Esophagus squamous epithelium (tissue), 4 donors: Measurements from ENCODE around the gene PRR14L.

Experiments
- CTCF ChIP-seq, 6 experiments: fragments of 450-650 bp in 4 of 6; fragments of 200-600 bp in 2 of 6; sonication (generic) in 2 of 6; IDR thresholded peaks; one replicate each; pipeline ENCODE4 v1.5.1; 2016 to 2019; ENCODE audit warnings: antibody characterized with exemption in 6 of 6, mild to moderate bottlenecking in 4 of 6, moderate library complexity in 4 of 6
- POLR2A ChIP-seq, 4 donors: fragments of 450-650 bp; IDR thresholded peaks; one replicate each; pipeline ENCODE4 v1.6.1; 2017; ENCODE audit warnings: antibody characterized with exemption in 4 of 4, mild to moderate bottlenecking in 4 of 4, moderate library complexity in 3 of 4

- no peak for TF ChIP-seq CTCF (IDR thresholded peaks at IDR 0.05)
- no peak for TF ChIP-seq POLR2A (IDR thresholded peaks at IDR 0.05)
Observed at GRCh38 chr22:31639436-31640039, 110.4 kb downstream of the PRR14L start.
